NCI-H2196 treated with DMSO at 0.1 percent for 48 hours (cell line): ENCODE measurements around the gene TMEM182.
A peak's percentile ranks its signal among the peaks of the same experiment; 100 is the strongest.

Experiments
- DNase-seq: peaks from one replicate; lab custom pipeline; 2025; ENCODE audit not compliant: unreplicated experiment; lab: John Stamatoyannopoulos, UW

Gene TMEM182

GRCh38 chr2:102761763-102762162, at the start of gene TMEM182:
Gene TMEM182 (plus strand): TSS chr2:102762031. CDS start chr2:102762218, 187 bp downstream.
- no peak for DNase-seq

GRCh38 chr2:102717308-102718018, 44.4 kb upstream of the TMEM182 start:
- DNase-seq: no peak

GRCh38 chr2:102718387-102719316, 43.2 kb upstream of the TMEM182 start:
- no peak for DNase-seq

GRCh38 chr2:102724016-102724490, 37.8 kb upstream of the TMEM182 start:
- no peak for DNase-seq

GRCh38 chr2:102724553-102724952, 37.3 kb upstream of the TMEM182 start:
- DNase-seq: no peak

- no peak for DNase-seq
Measured at GRCh38 chr2:102726128-102727087, 35.4 kb upstream of the TMEM182 start.

GRCh38 chr2:102735416-102736109, 26.3 kb upstream of the TMEM182 start:
- DNase-seq: peak; percentile 3

GRCh38 chr2:102736110-102736409, 25.8 kb upstream of the TMEM182 start:
- DNase-seq: peak; percentile 15

- DNase-seq: peak; percentile 50
Measured at GRCh38 chr2:102736410-102737409, 25.1 kb upstream of the TMEM182 start.

GRCh38 chr2:102737431-102737830, 24.4 kb upstream of the TMEM182 start:
- no peak for DNase-seq

- DNase-seq: no peak
Measured at GRCh38 chr2:102743259-102743658, 18.6 kb upstream of the TMEM182 start.

- DNase-seq: no peak
Measured at GRCh38 chr2:102748107-102748506, 13.7 kb upstream of the TMEM182 start.

GRCh38 chr2:102749938-102750337, 11.9 kb upstream of the TMEM182 start:
- no peak for DNase-seq

GRCh38 chr2:102753563-102754159, 8.2 kb upstream of the TMEM182 start:
- peak; percentile 49 for DNase-seq

GRCh38 chr2:102754456-102755145, 7.2 kb upstream of the TMEM182 start:
- DNase-seq: no peak

- no peak for DNase-seq
Measured at GRCh38 chr2:102755284-102755683, 6.5 kb upstream of the TMEM182 start.

- DNase-seq: no peak
Measured at GRCh38 chr2:102758439-102758838, 3.4 kb upstream of the TMEM182 start.

- DNase-seq: no peak
Measured at GRCh38 chr2:102764083-102764482, 2.3 kb downstream of the TMEM182 start.
